Subcutaneous abdominal adipose tissue (tissue), 5 donors: ENCODE results near the gene ZNF653.
"Not testable (repeated sequence)": the region's sequence is repeated elsewhere in the genome, so short reads cannot be mapped to it uniquely, and the experiment has no call there.

ENCODE experiments used
- H3K27ac ChIP-seq: one replicate; pipeline ENCODE4 v1.7.0; 2013; ENCODE audit warnings: low read depth, mild to moderate bottlenecking, inconsistent platforms, low read length, moderate library complexity
- H3K27me3 ChIP-seq, 5 donors: one replicate each; pipeline ENCODE4 v1.7.0; 2013; ENCODE audit warnings: low read length in 5 of 5, inconsistent platforms in 1 of 5; ENCODE audit not compliant: control insufficient read depth in 5 of 5, insufficient read depth in 4 of 5
- H3K36me3 ChIP-seq, 5 donors: one replicate each; pipeline ENCODE4 v1.7.0; 2013; ENCODE audit warnings: low read length in 5 of 5; ENCODE audit not compliant: control insufficient read depth in 5 of 5, insufficient read depth in 5 of 5
- H3K4me1 ChIP-seq, 5 donors: one replicate each; pipeline ENCODE4 v1.7.0; 2013; ENCODE audit warnings: low read length in 5 of 5, mild to moderate bottlenecking in 3 of 5, moderate library complexity in 1 of 5; ENCODE audit not compliant: control insufficient read depth in 5 of 5, insufficient read depth in 5 of 5
- H3K4me3 ChIP-seq, 5 donors: one replicate each; pipeline ENCODE4 v1.7.0; 2013; ENCODE audit warnings: low read length in 5 of 5, low read depth in 1 of 5
- H3K9ac ChIP-seq, 5 donors: one replicate each; pipeline ENCODE4 v1.7.0; 2013; ENCODE audit warnings: low read length in 5 of 5, mild to moderate bottlenecking in 4 of 5, moderate library complexity in 3 of 5
- H3K9me3 ChIP-seq, 5 donors: one replicate each; pipeline ENCODE4 v1.7.0; 2013; ENCODE audit warnings: low read length in 5 of 5; ENCODE audit not compliant: control insufficient read depth in 5 of 5
- donor health status: healthy.
- donor health status: healthy.
- donor health status: healthy.
- donor health status: healthy.
- donor health status: healthy.

ZNF653 gene

GRCh38 chr19:11434703-11435056 is 71.0 kb downstream of the ZNF653 start:
- peaks cover 0 to 23% (median 13%) of the 10 kb centered on the region in 5 donors for H3K36me3 ChIP-seq
- H3K27me3 ChIP-seq = no peaks in the 10 kb centered on the region
- H3K27ac ChIP-seq = no peak overlapping the region
- peak overlapping the region; percentile 27 to 99 (median 82) for H3K4me3 ChIP-seq
- peaks cover 8 to 20% (median 18%) of the 10 kb centered on the region in 5 donors for H3K4me1 ChIP-seq
- H3K9me3 ChIP-seq = no peaks in the 10 kb centered on the region
- peak overlapping the region in 4 of 5 donors; percentile 21 to 89 (median 54) for H3K9ac ChIP-seq

- H3K4me3 ChIP-seq, H3K9ac ChIP-seq, H3K9me3 ChIP-seq, H3K27ac ChIP-seq, H3K27me3 ChIP-seq: not testable (repeated sequence)
- Histone ChIP-seq H3K4me1 (peaks cover 8 to 20% (median 18%) of the 10 kb centered on the region in 5 donors), H3K36me3 (peaks cover 0 to 16% (median 10%) of the 10 kb centered on the region in 5 donors)
Measured at GRCh38 chr19:11433526-11433925, 72.1 kb downstream of the ZNF653 start.
